AG08396 (cell line): ENCODE data around the gene GNB3.
A peak's percentile ranks its signal among the peaks of the same experiment; 100 is the strongest.
"Not testable (repeated sequence)": the region's sequence is repeated elsewhere in the genome, so short reads cannot be mapped to it uniquely, and the experiment has no call there.

Experiments used
- DNase-seq: peaks from one replicate; pipeline ENCODE4 v3.0.0; 2012; ENCODE audit warnings: low spot score, mixed read lengths

Gene GNB3

GRCh38 chr12:6860942-6861341 lies 20.2 kb downstream of the GNB3 start:
- no peak for DNase-seq

DNA sequence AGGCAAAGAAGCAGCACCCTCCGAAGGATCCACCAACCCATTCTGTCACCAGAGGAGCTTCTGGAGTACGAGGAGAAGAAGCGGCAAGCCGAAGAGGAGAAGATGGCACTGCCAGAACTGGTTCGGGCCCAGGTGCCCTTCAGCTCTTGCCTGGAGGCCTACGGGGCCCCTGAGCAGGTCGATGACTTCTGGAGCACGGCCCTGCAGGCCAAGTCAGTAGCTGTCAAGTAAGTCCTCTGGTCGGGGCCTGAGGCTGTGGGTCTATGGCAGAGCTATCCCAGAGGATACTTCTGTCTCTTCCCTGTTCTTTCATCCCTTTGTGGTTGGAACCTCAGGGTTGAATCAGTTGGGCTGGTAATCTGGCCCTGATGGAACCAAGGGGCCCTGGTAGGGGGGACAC lies 20.7 kb downstream of the GNB3 start:
- DNase-seq, result no peak

GRCh38 chr12:6863033-6863432 lies 22.3 kb downstream of the GNB3 start:
- no peak for DNase-seq

- DNase-seq, result no peak
Measured at GRCh38 chr12:6863586-6864321, 23.0 kb downstream of the GNB3 start.

- DNase-seq, result not testable (repeated sequence)
Measured at GRCh38 chr12:6865307-6865706, 24.6 kb downstream of the GNB3 start.

DNA sequence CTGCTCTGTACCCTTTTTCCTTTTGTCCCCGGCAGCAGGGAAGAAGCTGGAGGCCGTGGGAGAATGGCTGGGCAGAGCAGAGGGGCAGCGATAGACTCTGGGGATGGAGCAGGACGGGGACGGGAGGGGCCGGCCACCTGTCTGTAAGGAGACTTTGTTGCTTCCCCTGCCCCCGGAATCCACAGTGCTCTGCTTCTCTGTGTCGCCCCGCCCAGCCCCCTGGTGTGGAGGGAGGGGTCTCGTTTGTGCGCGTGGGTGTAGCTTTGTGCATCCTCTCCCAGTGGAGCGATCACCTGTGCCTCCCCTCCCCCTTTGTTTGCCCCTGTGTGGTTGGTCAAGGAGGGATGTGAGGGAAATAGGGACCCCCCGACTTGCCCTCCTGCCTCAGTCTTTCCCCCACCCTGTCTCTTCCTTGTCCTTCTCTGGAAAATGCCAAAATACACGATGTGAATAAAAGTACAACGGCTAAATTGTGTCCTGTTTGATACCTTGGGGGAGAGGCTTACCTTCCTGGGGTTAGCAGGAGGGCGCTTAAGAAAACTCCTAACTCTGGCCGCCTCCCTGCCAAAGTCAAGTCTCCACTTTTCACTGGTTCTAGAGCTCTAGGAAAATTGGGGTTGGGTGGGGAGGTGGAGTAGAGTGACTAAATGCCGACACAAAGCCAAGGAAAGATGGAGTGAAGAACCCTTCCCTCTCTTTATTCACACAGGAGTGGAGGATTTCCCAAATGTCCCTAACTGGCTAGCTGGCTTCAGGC lies 25.6 kb downstream of the GNB3 start:
- DNase-seq, result no peak

DNA sequence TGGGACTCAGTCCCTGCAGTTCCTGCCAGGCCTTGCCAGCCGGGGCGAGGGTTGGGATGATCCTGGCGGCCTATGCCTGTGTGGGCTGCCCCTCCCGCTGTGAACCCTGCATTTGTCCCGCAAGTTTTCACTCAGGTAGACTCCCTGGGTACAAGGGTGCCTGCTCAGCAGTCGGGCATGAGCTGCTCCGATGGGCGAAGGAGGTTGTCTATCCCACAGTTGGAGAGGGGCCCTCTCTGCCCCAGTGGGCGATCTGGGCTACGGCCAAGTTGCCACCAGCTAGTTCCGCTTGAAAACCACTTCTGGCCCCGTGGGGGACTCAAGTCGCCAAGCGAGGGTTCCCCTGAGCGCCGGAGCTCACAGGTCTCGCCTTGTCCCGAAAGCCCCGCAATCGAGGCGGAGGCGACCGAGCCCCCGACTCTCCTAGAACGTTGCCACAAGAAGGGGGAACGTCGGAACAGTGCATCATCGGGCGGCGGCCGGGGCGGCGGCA lies 26.2 kb downstream of the GNB3 start:
- no peak for DNase-seq

GRCh38 chr12:6867413-6868210 lies 26.9 kb downstream of the GNB3 start, which contains the start of gene TPI1:
Gene TPI1, plus strand, starts transcription at chr12:6867531. Its CDS starts 36 bp downstream, at chr12:6867567.
- DNase-seq, result peak; percentile 95

DNA sequence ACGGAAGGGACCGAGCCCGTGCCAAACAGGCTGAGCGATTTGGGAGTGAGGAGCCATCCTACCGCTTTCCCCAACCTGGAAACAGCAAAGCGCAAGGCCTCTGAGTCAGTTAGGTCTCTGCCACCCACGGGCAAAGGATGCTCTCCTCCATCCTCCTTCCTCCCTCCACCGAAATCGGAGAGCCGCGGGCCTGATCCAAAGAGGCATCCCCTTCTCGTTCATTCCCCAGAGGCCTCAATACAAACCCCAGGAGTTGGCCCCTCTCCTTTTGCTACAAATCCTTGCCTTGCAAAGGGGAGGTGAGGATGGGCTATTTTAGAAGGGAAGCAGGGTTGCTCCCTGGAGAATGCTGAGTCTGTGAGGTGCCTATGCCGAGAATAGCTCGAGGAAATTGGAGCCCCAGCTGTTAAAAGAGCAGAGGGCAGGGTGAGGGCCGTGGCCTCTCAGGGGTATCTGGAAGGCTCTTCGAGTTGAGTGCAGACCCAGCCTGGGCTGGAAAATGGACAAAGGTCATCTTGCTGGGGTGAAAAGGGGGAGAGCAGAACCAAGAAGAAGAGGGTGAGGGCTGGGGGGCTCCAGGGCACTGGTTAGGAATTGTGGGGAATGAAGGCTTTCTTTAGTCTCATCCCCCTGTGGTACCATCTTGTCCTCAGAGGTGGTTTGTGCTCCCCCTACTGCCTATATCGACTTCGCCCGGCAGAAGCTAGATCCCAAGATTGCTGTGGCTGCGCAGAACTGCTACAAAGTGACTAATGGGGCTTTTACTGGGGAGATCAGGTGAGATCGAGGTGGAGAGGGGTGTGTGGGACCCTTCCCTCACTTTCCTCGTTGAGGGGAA lies 27.7 kb downstream of the GNB3 start:
- DNase-seq, result peak; percentile 50

GRCh38 chr12:6869049-6870021 lies 28.6 kb downstream of the GNB3 start:
- peak; percentile 75 for DNase-seq

DNA sequence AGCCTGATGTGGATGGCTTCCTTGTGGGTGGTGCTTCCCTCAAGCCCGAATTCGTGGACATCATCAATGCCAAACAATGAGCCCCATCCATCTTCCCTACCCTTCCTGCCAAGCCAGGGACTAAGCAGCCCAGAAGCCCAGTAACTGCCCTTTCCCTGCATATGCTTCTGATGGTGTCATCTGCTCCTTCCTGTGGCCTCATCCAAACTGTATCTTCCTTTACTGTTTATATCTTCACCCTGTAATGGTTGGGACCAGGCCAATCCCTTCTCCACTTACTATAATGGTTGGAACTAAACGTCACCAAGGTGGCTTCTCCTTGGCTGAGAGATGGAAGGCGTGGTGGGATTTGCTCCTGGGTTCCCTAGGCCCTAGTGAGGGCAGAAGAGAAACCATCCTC lies 29.6 kb downstream of the GNB3 start:
- DNase-seq, result not testable (repeated sequence)

DNA sequence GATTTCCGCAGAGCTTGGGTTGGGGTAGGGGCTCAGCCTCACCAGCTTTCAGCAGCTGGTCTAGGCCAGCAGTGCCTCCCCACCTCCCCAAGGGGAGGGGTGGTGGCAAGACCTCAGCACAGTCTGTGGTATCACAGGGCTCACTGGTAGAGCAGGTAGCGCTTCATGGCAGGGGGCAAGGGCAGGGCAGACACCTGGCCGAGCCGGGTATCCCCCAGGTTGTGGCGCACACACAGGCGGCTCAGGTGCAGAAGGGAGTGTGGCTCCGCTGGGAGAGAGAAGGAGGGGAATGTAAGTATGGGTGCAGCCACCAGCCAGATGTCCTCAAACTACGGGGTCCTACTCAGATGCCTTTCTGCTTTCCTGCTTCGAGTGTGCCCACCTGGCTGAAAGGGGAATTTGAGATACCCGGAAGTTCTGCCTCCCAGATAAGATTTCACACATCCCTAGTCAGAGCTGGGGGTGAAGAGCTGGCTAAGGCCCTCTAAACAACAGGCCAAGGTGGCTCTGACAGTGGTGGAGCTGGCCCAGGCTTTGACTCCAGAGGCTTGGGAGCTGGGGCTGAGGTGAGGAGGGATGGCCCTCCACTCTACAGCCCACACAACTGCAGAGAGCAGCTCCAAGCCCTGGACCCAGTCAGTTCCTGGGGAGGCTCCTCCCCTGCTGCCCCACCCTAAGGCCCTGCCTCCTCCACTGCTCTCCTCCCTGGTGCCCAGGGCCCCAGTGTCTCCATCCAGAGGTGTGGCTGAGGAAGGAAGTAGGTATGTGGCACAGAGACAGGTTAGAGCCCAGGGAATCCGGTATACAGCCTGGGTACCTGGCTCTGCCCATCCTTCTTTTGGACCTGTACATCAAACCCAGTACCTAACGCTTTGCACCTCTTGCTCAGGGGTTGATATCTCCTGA lies 30.6 kb downstream of the GNB3 start:
- peak; percentile 37 for DNase-seq

GRCh38 chr12:6872073-6873048 lies 31.6 kb downstream of the GNB3 start:
- DNase-seq, result peak; percentile 90

- peak; percentile 96 for DNase-seq
Measured at GRCh38 chr12:6873094-6874014, 32.6 kb downstream of the GNB3 start, which contains the start of gene SPSB2. Gene SPSB2, minus strand, starts transcription at chr12:6873303. Its CDS starts 402 bp downstream, at chr12:6872901.

- DNase-seq, result not testable (repeated sequence)
Measured at GRCh38 chr12:6874015-6874368, 33.3 kb downstream of the GNB3 start.

DNA sequence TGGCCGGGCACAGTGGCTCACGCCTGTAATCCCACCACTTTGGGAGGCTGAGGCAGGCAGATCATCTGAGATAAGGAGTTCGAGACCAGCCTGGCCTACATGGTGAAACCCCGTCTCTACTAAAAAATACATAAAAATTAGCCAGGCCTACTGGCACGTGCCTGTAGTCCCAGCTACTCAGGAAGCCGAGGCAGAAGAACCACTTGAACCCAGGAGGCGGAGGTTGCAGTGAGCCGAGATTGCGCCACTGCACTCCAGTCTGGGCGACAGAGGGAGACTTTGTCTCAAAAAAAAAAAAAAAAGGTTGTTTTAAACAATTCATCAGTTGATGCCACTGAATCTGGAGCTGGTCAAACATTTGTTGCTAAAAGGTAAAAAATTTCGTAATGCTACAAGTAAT lies 39.1 kb downstream of the GNB3 start:
- not testable (repeated sequence) for DNase-seq

DNA sequence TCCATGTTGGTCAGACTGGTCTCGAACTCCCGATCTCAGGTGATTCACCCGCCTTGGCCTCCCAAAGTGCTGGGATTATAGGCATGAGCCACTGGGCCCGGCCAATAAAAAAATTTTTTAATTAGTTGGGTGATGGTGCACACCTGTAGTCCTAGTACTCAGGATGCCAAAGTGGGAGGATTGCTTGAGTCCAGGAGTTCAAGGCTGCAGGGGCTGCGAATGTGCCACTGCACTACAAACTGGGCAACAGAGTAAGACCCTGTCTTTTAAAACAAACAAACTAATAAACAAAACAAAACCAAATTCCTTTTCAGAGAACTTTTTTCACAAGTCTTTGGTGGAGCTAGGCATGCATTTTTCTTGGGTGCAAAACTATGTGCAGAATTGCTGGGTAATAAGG lies 42.5 kb downstream of the GNB3 start:
- no peak for DNase-seq
